DMS153 (cell line): ENCODE measurements around the gene MMP1.

Source experiments
- DNase-seq: peaks from one replicate; lab custom pipeline; 2025; lab: John Stamatoyannopoulos, UW

Gene MMP1

GRCh38 chr11:102760344-102761035 lies 37.5 kb downstream of the MMP1 start:
- DNase-seq, result no peak

DNA sequence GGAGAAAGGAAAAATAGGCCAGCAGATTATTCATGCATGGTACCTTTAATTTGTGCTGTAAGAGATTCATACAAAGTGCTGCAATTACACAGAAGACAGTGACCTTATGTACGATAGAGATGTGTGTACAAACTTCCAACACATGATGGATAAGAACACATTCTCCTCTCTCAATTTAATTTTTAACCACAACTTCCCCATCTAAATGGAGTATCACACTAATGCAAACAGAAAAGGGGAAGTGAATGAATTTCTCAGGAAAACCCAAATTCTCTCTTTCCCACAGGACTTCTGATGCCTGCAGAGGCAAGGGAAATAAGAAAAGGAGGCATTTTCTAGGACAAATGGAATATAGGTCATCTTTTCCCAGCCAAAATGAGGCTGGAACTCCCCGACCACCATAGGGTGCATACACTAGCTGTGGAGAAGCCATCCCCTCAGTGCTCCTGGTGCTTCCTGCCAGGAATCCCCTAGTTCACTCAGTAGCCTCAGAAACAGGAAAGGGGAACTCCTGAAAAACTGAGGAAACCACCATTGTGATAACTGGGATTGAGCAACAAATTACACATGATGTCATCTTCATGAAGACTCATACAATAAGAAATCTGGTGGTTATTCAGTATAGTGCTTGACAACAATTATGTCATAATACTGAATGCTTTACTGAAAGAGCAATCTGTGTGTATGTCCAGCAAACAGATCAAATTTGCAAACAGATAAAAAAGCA lies 40.0 kb downstream of the MMP1 start:
- DNase-seq, result no peak

DNA sequence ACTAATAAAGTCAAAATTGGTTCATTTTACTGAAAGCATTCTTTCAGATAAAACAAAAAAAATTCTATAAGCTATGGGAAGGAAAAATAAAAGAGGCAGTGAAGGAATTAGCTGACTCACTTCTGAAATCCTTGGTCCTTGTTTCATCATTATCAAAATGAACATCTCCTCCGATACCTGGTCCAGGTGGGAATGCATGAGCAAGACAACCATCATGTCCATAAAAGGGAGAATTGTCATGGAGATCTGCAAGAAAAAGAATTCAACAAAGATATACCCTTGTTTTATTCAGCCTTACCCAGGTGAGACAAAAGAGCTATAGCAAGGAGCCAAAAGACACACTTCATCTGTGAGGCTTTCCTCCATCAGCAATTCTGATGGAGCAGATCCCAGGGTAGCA lies 44.7 kb downstream of the MMP1 start:
- DNase-seq, result no peak

DNA sequence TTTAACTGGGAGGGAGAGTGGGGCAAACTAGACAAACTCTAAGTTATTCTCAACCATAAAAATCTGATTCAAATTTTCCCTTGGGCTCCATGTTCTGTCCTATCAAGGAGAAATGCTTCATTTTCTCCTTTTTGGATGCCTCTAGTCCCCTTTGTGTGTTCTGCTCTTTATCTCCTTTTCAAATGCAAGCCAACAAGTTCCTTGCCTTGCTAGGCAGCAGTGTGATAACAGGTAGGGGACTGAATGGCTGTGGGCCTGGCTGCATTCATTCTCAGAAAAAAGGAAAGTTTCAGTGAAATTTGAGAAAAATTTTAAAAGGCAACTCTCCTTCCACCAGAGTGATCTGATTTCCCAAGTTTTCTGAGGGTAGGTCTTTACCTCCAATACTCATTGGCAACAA lies 46.3 kb downstream of the MMP1 start:
- DNase-seq, result no peak

GRCh38 chr11:102749101-102749722 lies 48.7 kb downstream of the MMP1 start:
- DNase-seq, result no peak

DNA sequence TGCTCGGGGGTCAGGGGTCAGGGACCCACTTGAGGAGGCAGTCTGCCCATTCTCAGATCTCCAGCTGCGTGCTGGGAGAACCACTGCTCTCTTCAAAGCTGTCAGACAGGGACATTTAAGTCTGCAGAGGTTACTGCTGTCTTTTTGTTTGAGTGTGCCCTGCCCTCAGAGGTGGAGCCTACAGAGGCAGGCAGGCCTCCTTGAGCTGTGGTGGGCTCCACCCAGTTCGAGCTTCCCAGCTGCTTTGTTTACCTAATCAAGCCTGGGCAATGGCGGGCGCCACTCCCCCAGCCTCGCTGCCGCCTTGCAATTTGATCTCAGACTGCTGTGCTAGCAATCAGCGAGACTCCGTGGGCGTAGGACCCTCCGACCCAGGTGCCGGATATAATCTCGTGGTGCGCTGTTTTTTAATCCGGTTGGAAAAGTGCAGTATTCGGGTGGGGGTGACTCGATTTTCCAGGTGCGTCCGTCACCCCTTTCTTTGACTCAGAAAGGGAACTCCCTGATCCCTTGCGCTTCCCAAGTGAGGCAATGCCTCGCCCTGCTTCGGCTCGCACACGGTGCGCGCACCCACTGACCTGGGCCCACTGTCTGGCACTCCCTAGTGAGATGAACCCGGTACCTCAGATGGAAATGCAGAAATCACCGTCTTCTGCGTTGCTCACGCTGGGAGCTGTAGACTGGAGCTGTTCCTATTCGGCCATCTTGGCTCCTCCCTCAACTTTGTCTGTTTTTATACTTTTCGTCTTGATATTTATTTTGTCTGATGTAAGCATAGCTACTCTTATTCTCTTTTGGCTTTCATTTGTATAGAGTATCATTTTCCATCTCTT lies 51.0 kb downstream of the MMP1 start:
- peak; percentile 58 for DNase-seq
